Neural progenitor cell (in vitro differentiated cells): Measurements from ENCODE around the gene MCMBP. TPM values are rescaled to one million over a fixed set of nuclear protein-coding genes. Genes with fewer than 3 reads are reported as not detected.
"Not testable (repeated sequence)": the region's sequence is repeated elsewhere in the genome, so short reads cannot be mapped to it uniquely, and the experiment has no call there.

ENCODE experiments used
- DNase-seq: peaks from one replicate; pipeline ENCODE4 v3.0.0-alpha.2; 2016; ENCODE audit warnings: low spot score
- H2AFZ ChIP-seq: fragments of 200-600 bp; sonication (generic); replicated peaks from 2 replicates; pipeline ENCODE4 v1.6.1; 2016; ENCODE audit warnings: antibody characterized with exemption
- H3F3A ChIP-seq: fragments of 200-600 bp; sonication (generic); 2 replicates; pipeline ENCODE4 v1.6.1; 2016; ENCODE audit warnings: antibody characterized with exemption, low read depth
- H3K27ac ChIP-seq: fragments of 200-600 bp; sonication (generic); 2 replicates; pipeline ENCODE4 v1.5.1; 2016; ENCODE audit warnings: mild to moderate bottlenecking
- H3K27me3 ChIP-seq: fragments of 200-600 bp; sonication (generic); 2 replicates; pipeline ENCODE4 v1.6.1; 2016; ENCODE audit warnings: mild to moderate bottlenecking, moderate library complexity
- H3K36me3 ChIP-seq: fragments of 200-600 bp; sonication (generic); 2 replicates; pipeline ENCODE4 v1.5.1; 2016
- H3K4me1 ChIP-seq: fragments of 200-600 bp; sonication (generic); 2 replicates; pipeline ENCODE4 v1.6.1; 2016; ENCODE audit warnings: mixed run types
- H3K4me2 ChIP-seq: fragments of 200-600 bp; sonication (generic); 2 replicates; pipeline ENCODE4 v1.6.1; 2016
- H3K4me3 ChIP-seq: fragments of 200-600 bp; sonication (generic); 2 replicates; pipeline ENCODE4 v1.5.1; 2016
- H3K79me2 ChIP-seq: fragments of 200-600 bp; sonication (generic); 2 replicates; pipeline ENCODE4 v1.6.1; 2016; ENCODE audit warnings: low read depth
- H3K9ac ChIP-seq: fragments of 200-600 bp; sonication (generic); 2 replicates; pipeline ENCODE4 v1.6.1; 2016
- H3K9me3 ChIP-seq: fragments of 200-600 bp; sonication (generic); 2 replicates; pipeline ENCODE4 v1.5.1; 2016; ENCODE audit warnings: low read depth
- H4K20me1 ChIP-seq: fragments of 200-600 bp; sonication (generic); 2 replicates; pipeline ENCODE4 v1.6.1; 2016; ENCODE audit warnings: low read depth
- H3K27ac Mint-ChIP-seq: 3 replicates; pipeline ENCODE4 v1.8.0; 2021; ENCODE audit warnings: mixed read lengths
- H3K27me3 Mint-ChIP-seq: 2 replicates; pipeline ENCODE4 v1.8.0; 2022; ENCODE audit warnings: low read depth, mild to moderate bottlenecking, inconsistent platforms, moderate library complexity, mixed read lengths; ENCODE audit not compliant: insufficient read depth
- H3K36me3 Mint-ChIP-seq: 3 replicates; pipeline ENCODE4 v1.8.0; 2021; ENCODE audit warnings: mixed read lengths
- H3K4me1 Mint-ChIP-seq: 3 replicates; pipeline ENCODE4 v1.8.0; 2021; ENCODE audit warnings: mixed read lengths
- H3K4me3 Mint-ChIP-seq: 3 replicates; pipeline ENCODE4 v1.8.0; 2021; ENCODE audit warnings: mild to moderate bottlenecking, moderate library complexity, mixed read lengths
- H3K9me3 Mint-ChIP-seq: 3 replicates; pipeline ENCODE4 v1.8.0; 2020; ENCODE audit warnings: mixed read lengths
- EZH2 ChIP-seq: fragments of 200-600 bp; sonication (generic); IDR thresholded peaks from 2 replicates; pipeline ENCODE4 v1.6.1; 2017; ENCODE audit warnings: antibody characterized with exemption, mild to moderate bottlenecking, moderate library complexity
- EZH2phosphoT487 ChIP-seq: fragments of 200-600 bp; sonication (generic); IDR thresholded peaks from 2 replicates; pipeline ENCODE4 v1.6.1; 2017; ENCODE audit warnings: antibody characterized with exemption
- total RNA-seq: library from RNA; depleted of rRNA; stranded (reverse); fragments of >200 nt; gene quantifications from 2 replicates; pipeline ENCODE4 v1.2.3, GENCODE V29; 2015; ENCODE audit warnings: low replicate concordance
- TF ChIP-seq, protein P1 (sequence below): fragments of 200-600 bp; sonication (generic); IDR thresholded peaks from 2 replicates; pipeline ENCODE4 v1.5.1; 2017; ENCODE audit warnings: antibody characterized with exemption, mild to moderate bottlenecking

Gene MCMBP
- total RNA-seq, 1 donor from 2014 or later = 86.3 TPM

DNA sequence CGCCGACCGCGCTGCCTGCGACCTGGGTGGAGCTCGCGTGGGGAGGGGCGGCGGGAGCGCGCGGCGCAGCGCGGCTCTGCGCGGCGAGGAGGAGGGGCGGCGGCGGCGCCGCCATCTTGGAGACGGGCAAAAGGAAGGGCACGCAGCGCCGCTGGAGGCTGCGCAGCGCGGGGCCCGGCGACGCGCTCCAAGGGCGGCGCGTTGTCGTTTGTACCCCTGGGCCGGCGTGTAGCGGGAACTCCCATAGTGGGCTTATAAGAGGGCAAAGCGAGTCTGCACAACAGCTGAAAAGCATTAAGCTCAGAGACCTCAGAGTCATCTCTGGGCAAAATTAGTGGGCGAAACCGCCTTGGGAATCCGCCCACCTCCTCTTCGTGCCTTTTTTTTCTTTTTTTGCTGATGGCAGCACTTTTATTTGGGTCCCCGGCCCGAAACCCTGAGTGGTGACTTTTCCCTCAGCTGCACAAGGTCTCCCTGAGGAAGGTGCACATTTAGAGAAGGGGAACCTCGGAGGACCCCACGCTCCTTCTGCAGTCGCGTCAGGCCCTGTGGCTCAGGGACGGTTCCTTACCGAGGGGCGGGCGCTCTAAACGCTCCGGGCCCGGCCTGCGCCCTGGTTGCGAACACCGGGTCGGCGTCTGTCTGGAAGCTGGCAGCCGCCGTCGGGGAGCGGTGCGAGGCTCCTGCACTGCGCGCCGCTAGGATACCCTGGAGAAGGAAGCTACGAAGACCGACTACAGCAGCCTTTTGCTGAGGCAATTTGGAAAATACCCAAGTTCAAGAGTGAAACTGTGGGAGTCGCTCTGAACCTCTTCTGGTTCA, 428 bp upstream of the MCMBP start:
- Histone ChIP-seq H3K4me1 (peaks cover 14% of the 10 kb centered on the region), H3K27ac (no peak overlapping the region), H3K27me3 (no peaks in the 10 kb centered on the region), H3K36me3 (no peaks in the 10 kb centered on the region), H3K4me3 (peak overlapping the region; percentile 98), H3K9me3 (no peaks in the 10 kb centered on the region), H3K9ac (peak overlapping the region; percentile 77), H2AFZ (peak overlapping the region; percentile 91), H4K20me1 (peaks cover 40% of the 10 kb centered on the region), H3K79me2 (peaks cover 46% of the 10 kb centered on the region), H3K4me2 (peak overlapping the region; percentile 91), H3F3A (peaks cover 13% of the 10 kb centered on the region)
- Mint-ChIP-seq H3K4me3 (peak overlapping the region; percentile 89), H3K27me3 (peaks cover 3% of the 10 kb centered on the region), H3K27ac (peak overlapping the region; percentile 66), H3K36me3 (peaks cover 7% of the 10 kb centered on the region), H3K4me1 (peaks cover 29% of the 10 kb centered on the region), H3K9me3 (peaks cover 5% of the 10 kb centered on the region)
- TF ChIP-seq EZH2 (peak; percentile 26), EZH2phosphoT487 (no peak)
- peak; percentile 92 for DNase-seq

DNA sequence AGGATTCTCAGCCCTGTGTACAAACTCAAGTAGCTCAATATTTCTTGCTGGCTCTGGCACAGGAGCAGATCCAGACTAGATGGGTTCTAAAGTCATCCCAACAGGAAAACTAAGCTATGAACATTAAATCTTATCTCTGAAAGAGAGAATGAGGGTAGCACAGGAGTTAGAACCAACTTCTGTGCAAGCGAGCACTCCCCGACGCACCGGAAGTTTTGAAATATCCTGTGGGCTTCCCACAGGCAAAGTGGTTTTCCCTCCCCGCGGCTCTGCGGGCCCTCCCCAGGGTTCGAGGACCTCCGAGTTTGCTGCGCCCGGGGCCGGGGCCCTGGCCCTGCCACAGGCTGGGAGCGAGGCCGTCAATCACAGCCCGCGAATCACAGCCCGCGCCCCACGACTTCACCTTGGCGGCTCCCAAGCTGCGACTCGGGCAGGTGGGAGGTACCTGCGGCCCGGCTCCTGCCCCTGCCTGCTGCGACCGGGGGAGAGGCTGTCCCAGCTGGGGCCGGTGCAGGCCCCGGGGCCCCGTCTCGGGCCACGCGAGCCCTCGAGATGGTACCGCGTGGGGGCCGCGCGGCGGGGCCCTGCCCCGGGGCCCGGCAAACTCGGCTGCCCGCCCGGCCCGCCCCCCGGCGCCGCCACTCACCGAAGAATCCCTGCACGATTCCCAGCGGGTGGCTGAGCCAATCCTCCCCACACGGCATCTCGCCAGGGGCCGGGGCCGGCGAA, 598 bp downstream of the MCMBP start:
- H3K4me3 Mint-ChIP-seq = peak overlapping the region; percentile 97

GRCh38 chr10:119869398-119869797, 3.2 kb downstream of the MCMBP start:
- H3K27me3 ChIP-seq, H3K9ac ChIP-seq, H3K27me3 Mint-ChIP-seq, H3K27ac ChIP-seq, DNase-seq, H3K9me3 ChIP-seq, H3K4me3 ChIP-seq, H3K27ac Mint-ChIP-seq, H2AFZ ChIP-seq, H3K36me3 ChIP-seq, H3K4me2 ChIP-seq: not testable (repeated sequence)
- peaks cover 46% of the 10 kb centered on the region for H4K20me1 ChIP-seq
- Mint-ChIP-seq H3K9me3 (peaks cover 26% of the 10 kb centered on the region), H3K4me1 (peaks cover 29% of the 10 kb centered on the region), H3K4me3 (peak overlapping the region; percentile 37), H3K36me3 (peaks cover 29% of the 10 kb centered on the region)
- peaks cover 13% of the 10 kb centered on the region for H3F3A ChIP-seq
- H3K4me1 ChIP-seq = peaks cover 14% of the 10 kb centered on the region
- H3K79me2 ChIP-seq = peaks cover 83% of the 10 kb centered on the region

More for the DNA sequence above, 598 bp downstream of the MCMBP start:
- no peaks in the 10 kb centered on the region for H3K36me3 ChIP-seq
- H2AFZ ChIP-seq = peak overlapping the region; percentile 91
- no peaks in the 10 kb centered on the region for H3K9me3 ChIP-seq
- H3K9ac ChIP-seq = peak overlapping the region; percentile 77
- H3K79me2 ChIP-seq = peaks cover 56% of the 10 kb centered on the region
- peaks cover 12% of the 10 kb centered on the region for H3K36me3 Mint-ChIP-seq
- peaks cover 13% of the 10 kb centered on the region for H3F3A ChIP-seq
- peak overlapping the region; percentile 91 for H3K4me2 ChIP-seq
- peaks cover 14% of the 10 kb centered on the region for H3K4me1 ChIP-seq
- no peak overlapping the region for H3K27ac ChIP-seq
- H4K20me1 ChIP-seq = peaks cover 46% of the 10 kb centered on the region
- peaks cover 3% of the 10 kb centered on the region for H3K27me3 Mint-ChIP-seq
- peaks cover 8% of the 10 kb centered on the region for H3K9me3 Mint-ChIP-seq
- no peaks in the 10 kb centered on the region for H3K27me3 ChIP-seq
- peak overlapping the region; percentile 98 for H3K4me3 ChIP-seq
- H3K4me1 Mint-ChIP-seq = peaks cover 29% of the 10 kb centered on the region
- peak overlapping the region; percentile 99 for H3K27ac Mint-ChIP-seq
- DNase-seq = peak; percentile 67
- TF ChIP-seq EZH2phosphoT487 (no peak), EZH2 (no peak)
- TF ChIP-seq, protein P1, sequence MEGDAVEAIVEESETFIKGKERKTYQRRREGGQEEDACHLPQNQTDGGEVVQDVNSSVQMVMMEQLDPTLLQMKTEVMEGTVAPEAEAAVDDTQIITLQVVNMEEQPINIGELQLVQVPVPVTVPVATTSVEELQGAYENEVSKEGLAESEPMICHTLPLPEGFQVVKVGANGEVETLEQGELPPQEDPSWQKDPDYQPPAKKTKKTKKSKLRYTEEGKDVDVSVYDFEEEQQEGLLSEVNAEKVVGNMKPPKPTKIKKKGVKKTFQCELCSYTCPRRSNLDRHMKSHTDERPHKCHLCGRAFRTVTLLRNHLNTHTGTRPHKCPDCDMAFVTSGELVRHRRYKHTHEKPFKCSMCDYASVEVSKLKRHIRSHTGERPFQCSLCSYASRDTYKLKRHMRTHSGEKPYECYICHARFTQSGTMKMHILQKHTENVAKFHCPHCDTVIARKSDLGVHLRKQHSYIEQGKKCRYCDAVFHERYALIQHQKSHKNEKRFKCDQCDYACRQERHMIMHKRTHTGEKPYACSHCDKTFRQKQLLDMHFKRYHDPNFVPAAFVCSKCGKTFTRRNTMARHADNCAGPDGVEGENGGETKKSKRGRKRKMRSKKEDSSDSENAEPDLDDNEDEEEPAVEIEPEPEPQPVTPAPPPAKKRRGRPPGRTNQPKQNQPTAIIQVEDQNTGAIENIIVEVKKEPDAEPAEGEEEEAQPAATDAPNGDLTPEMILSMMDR = no peak

DNA sequence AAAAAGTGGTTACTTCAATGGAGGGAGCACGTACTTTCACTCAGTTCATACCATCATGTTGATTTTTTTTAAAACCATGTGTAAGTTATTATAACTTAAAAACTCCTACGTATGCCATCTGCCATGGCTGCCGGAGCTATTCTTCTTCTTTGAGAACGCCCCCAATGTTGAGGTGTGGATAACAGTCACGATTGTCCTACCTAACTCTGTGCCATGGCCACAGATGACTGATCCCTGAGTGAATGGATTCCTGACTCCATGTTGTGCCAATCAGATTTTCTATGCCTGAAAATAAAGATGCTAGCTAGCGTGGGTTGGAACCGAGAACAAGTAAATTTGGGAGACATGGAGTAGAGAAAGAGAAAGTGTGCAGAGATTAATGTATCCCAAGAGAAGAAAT, 5.3 kb downstream of the MCMBP start:
- H3K27me3 Mint-ChIP-seq = no peaks in the 10 kb centered on the region
- H3K27ac Mint-ChIP-seq = no peak overlapping the region
- peaks cover 100% of the 10 kb centered on the region for H3K79me2 ChIP-seq
- H3K9me3 Mint-ChIP-seq = peaks cover 31% of the 10 kb centered on the region
- H3K27ac ChIP-seq = no peak overlapping the region
- H4K20me1 ChIP-seq = peaks cover 53% of the 10 kb centered on the region
- DNase-seq = no peak
- H3K4me3 Mint-ChIP-seq = no peak overlapping the region
- peaks cover 12% of the 10 kb centered on the region for H3K36me3 ChIP-seq
- peaks cover 5% of the 10 kb centered on the region for H3F3A ChIP-seq
- H3K4me2 ChIP-seq = no peak overlapping the region
- H3K9ac ChIP-seq = no peak overlapping the region
- no peak overlapping the region for H2AFZ ChIP-seq
- peaks cover 24% of the 10 kb centered on the region for H3K4me1 Mint-ChIP-seq
- H3K4me3 ChIP-seq = no peak overlapping the region
- TF ChIP-seq, protein P1 = no peak
- TF ChIP-seq EZH2phosphoT487 = no peak
- TF ChIP-seq EZH2 = no peak
- H3K36me3 Mint-ChIP-seq = peaks cover 35% of the 10 kb centered on the region
- H3K4me1 ChIP-seq = peaks cover 14% of the 10 kb centered on the region
- no peaks in the 10 kb centered on the region for H3K27me3 ChIP-seq
- peaks cover 12% of the 10 kb centered on the region for H3K9me3 ChIP-seq
